Liver (tissue), 3 donors: ENCODE data around the gene MAPK4.

Source experiments
- CTCF ChIP-seq: fragments of 150-350 bp; IDR thresholded peaks from 2 replicates; pipeline ENCODE4 v1.5.1; 2017; ENCODE audit warnings: improper control_type of control experiment, low read depth, low read length; ENCODE audit not compliant: missing input control
- EGR1 ChIP-seq, 2 donors: IDR thresholded peaks; 2 replicates each; pipeline ENCODE4 v1.6.1; 2016 to 2018; ENCODE audit warnings: antibody characterized with exemption in 2 of 2, low read depth in 2 of 2
- JUND ChIP-seq, 2 donors: IDR thresholded peaks; 2 replicates each; pipeline ENCODE4 v1.6.1; 2016; ENCODE audit warnings: antibody characterized with exemption in 2 of 2
- MAX ChIP-seq: IDR thresholded peaks from 2 replicates; pipeline ENCODE4 v1.6.1; 2016; ENCODE audit warnings: antibody characterized with exemption
- NR2F2 ChIP-seq: IDR thresholded peaks from 2 replicates; pipeline ENCODE4 v1.6.1; 2016; ENCODE audit warnings: antibody characterized with exemption
- RAD21 ChIP-seq, 2 donors: IDR thresholded peaks; 2 replicates each; pipeline ENCODE4 v1.6.1; 2016; ENCODE audit warnings: antibody characterized with exemption in 2 of 2, mild to moderate bottlenecking in 2 of 2
- REST ChIP-seq: IDR thresholded peaks from 2 replicates; pipeline ENCODE4 v1.6.1; 2016; ENCODE audit warnings: antibody characterized with exemption, mild to moderate bottlenecking
- SP1 ChIP-seq: IDR thresholded peaks from 2 replicates; pipeline ENCODE4 v1.6.1; 2018; ENCODE audit warnings: antibody characterized with exemption, mild to moderate bottlenecking
- TAF1 ChIP-seq: conservative IDR thresholded peaks from 2 replicates; pipeline ENCODE4 v1.6.1; 2016; ENCODE audit warnings: antibody characterized with exemption, mild to moderate bottlenecking
- YY1 ChIP-seq: IDR thresholded peaks from 2 replicates; pipeline ENCODE4 v1.6.1; 2016; ENCODE audit warnings: antibody characterized with exemption, mild to moderate bottlenecking
- donor health status: healthy.
- donor health status: healthy.

- TF ChIP-seq EGR1 (IDR thresholded peaks at IDR 0.05; ENCODE audit: low read depth in 2 of 2) (no peak), REST (no peak), CTCF (no peak), NR2F2 (no peak), TAF1 (no peak), RAD21 (IDR thresholded peaks at IDR 0.05) (no peak), YY1 (no peak), JUND (IDR thresholded peaks at IDR 0.05) (no peak), MAX (no peak), SP1 (no peak)
Measured at GRCh38 chr18:50563376-50563775, 3.5 kb downstream of the MAPK4 start.
